MM.1S (cell line): ENCODE measurements around the gene DDX27.

Source experiments
- DNase-seq: peaks from one replicate; pipeline ENCODE4 v3.0.0-alpha.2; 2015
- H2AFZ ChIP-seq: fragments of 300-600 bp; sonication (generic); 2 replicates; pipeline ENCODE4 v1.6.0; 2016; ENCODE audit warnings: antibody characterized with exemption, low read length
- H3F3A ChIP-seq: fragments of 300-600 bp; sonication (generic); 2 replicates; pipeline ENCODE4 v1.6.1; 2016; ENCODE audit warnings: mild to moderate bottlenecking, antibody characterized with exemption, low read length, moderate library complexity, mixed read lengths; ENCODE audit not compliant: insufficient read depth
- H3K27ac ChIP-seq: fragments of 300-600 bp; sonication (generic); 2 replicates; pipeline ENCODE4 v1.5.1; 2016; ENCODE audit warnings: mild to moderate bottlenecking, low read length
- H3K27me3 ChIP-seq: fragments of 300-600 bp; sonication (generic); replicated peaks from 2 replicates; pipeline ENCODE4 v1.6.0; 2016; ENCODE audit warnings: low read length; ENCODE audit not compliant: insufficient read depth
- H3K36me3 ChIP-seq: fragments of 300-600 bp; sonication (generic); replicated peaks from 2 replicates; pipeline ENCODE4 v1.6.1; 2016; ENCODE audit warnings: mild to moderate bottlenecking, low read length, mixed read lengths; ENCODE audit not compliant: insufficient read depth
- H3K4me1 ChIP-seq: fragments of 300-600 bp; sonication (generic); 2 replicates; pipeline ENCODE4 v1.6.1; 2016; ENCODE audit warnings: low read length, mixed read lengths
- H3K4me2 ChIP-seq: fragments of 300-600 bp; sonication (generic); 2 replicates; pipeline ENCODE4 v1.6.0; 2016; ENCODE audit warnings: low read depth, low read length
- H3K4me3 ChIP-seq: fragments of 300-600 bp; sonication (generic); 2 replicates; pipeline ENCODE4 v1.5.1; 2016; ENCODE audit warnings: low read length, mixed read lengths
- H3K79me2 ChIP-seq: fragments of 300-600 bp; sonication (generic); 2 replicates; pipeline ENCODE4 v1.6.1; 2016; ENCODE audit warnings: mixed run types, low read length, mixed read lengths
- H3K9ac ChIP-seq: fragments of 300-600 bp; sonication (generic); 2 replicates; pipeline ENCODE4 v1.6.1; 2016; ENCODE audit warnings: low read length, mixed read lengths
- H3K9me2 ChIP-seq: fragments of 300-600 bp; sonication (generic); replicated peaks from 2 replicates; pipeline ENCODE4 v1.6.1; 2016; ENCODE audit warnings: mild to moderate bottlenecking, low read length, mixed read lengths; ENCODE audit not compliant: insufficient read depth
- H3K9me3 ChIP-seq: fragments of 300-600 bp; sonication (generic); replicated peaks from 2 replicates; pipeline ENCODE4 v1.6.1; 2016; ENCODE audit warnings: mild to moderate bottlenecking, low read length, mixed read lengths; ENCODE audit not compliant: insufficient read depth
- H4K20me1 ChIP-seq: fragments of 300-600 bp; sonication (generic); 2 replicates; pipeline ENCODE4 v1.6.1; 2016; ENCODE audit warnings: mild to moderate bottlenecking, low read length, moderate library complexity, mixed read lengths; ENCODE audit not compliant: insufficient read depth
- CTCF ChIP-seq: fragments of 300-600 bp; sonication (generic); IDR thresholded peaks from 2 replicates; pipeline ENCODE4 v1.5.1; 2016; ENCODE audit warnings: antibody characterized with exemption, low read length, mixed read lengths
- EZH2 ChIP-seq: fragments of 300-600 bp; sonication (generic); optimal IDR thresholded peaks from 2 replicates; pipeline ENCODE3; 2017; ENCODE audit warnings: low read depth, mild to moderate bottlenecking, antibody characterized with exemption, low read length, mixed read lengths
- EZH2phosphoT487 ChIP-seq: fragments of 300-600 bp; sonication (generic); IDR thresholded peaks from 2 replicates; pipeline ENCODE4 v1.6.1; 2018; ENCODE audit warnings: antibody characterized with exemption, low read length

Gene DDX27

DNA sequence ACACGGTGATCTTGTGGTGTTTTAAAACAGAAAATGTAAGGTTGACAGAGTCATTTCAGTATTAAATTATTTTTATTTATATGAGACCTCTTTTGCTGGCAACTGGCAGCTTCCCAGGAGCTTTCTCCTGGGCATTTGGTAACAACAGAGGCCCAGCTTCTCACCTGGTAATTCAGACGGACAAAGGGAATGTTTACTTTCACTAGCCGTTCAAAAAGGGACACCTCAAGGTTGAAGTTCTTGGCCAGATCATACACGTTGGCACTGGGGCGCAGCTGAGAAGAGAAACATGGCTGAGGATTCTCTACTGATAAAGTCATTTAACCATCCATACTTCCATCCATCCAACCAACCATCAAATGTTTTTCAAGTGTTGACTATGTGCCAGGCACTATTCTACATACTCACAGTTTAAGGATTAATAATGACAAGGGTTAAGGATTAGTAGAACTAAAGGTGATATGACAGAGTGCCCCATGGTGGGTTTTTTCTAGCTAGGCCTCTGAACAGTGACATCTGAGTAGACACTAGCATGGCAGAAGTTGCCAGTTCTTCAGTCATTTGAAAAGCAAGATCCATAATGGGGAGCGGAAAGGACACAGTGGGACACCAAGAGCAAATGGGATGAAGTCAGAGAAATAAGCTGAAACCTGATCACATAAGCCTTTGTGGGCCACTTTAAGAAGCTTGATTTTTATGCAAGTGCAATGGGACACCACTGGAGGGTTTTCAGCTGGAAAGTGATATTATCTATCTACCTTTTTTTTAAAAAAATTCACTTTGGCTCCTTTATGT lies 33.5 kb downstream of the DDX27 start:
- no peaks in the 10 kb centered on the region for H3K9me3 ChIP-seq
- no peaks in the 10 kb centered on the region for H3K36me3 ChIP-seq
- no peak for DNase-seq
- no peaks in the 10 kb centered on the region for H3K9me2 ChIP-seq
- TF ChIP-seq EZH2phosphoT487 (no peak), CTCF (no peak), EZH2 (no peak)
- no peak overlapping the region for H3K4me2 ChIP-seq
- no peaks in the 10 kb centered on the region for H3K4me1 ChIP-seq
- H4K20me1 ChIP-seq, result no peaks in the 10 kb centered on the region
- H3K27me3 ChIP-seq, result no peaks in the 10 kb centered on the region
- H3K4me3 ChIP-seq, result no peak overlapping the region
- no peak overlapping the region for H3K27ac ChIP-seq
- no peak overlapping the region for H2AFZ ChIP-seq
- no peak overlapping the region for H3K9ac ChIP-seq
- no peaks in the 10 kb centered on the region for H3K79me2 ChIP-seq
- no peaks in the 10 kb centered on the region for H3F3A ChIP-seq

- no peaks in the 10 kb centered on the region for H4K20me1 ChIP-seq
- H3K9ac ChIP-seq, result no peak overlapping the region
- H2AFZ ChIP-seq, result no peak overlapping the region
- no peaks in the 10 kb centered on the region for H3K36me3 ChIP-seq
- H3F3A ChIP-seq, result no peaks in the 10 kb centered on the region
- no peak overlapping the region for H3K4me2 ChIP-seq
- H3K9me3 ChIP-seq, result no peaks in the 10 kb centered on the region
- no peak overlapping the region for H3K4me3 ChIP-seq
- H3K79me2 ChIP-seq, result no peaks in the 10 kb centered on the region
- no peak for DNase-seq
- H3K27me3 ChIP-seq, result no peaks in the 10 kb centered on the region
- no peaks in the 10 kb centered on the region for H3K4me1 ChIP-seq
- H3K9me2 ChIP-seq, result no peaks in the 10 kb centered on the region
- no peak overlapping the region for H3K27ac ChIP-seq
- no peak for TF ChIP-seq EZH2phosphoT487
- no peak for TF ChIP-seq EZH2
- no peak for TF ChIP-seq CTCF
These were observed 37.0 kb downstream of the DDX27 start for GRCh38 chr20:49256261-49256660.

GRCh38 chr20:49259284-49259683 lies 40.1 kb downstream of the DDX27 start:
- Histone ChIP-seq H3K4me1 (no peaks in the 10 kb centered on the region), H3K9me2 (no peaks in the 10 kb centered on the region), H3K79me2 (no peaks in the 10 kb centered on the region), H3K4me3 (no peak overlapping the region), H3F3A (no peaks in the 10 kb centered on the region), H3K9me3 (no peaks in the 10 kb centered on the region), H3K9ac (no peak overlapping the region), H2AFZ (no peak overlapping the region), H4K20me1 (no peaks in the 10 kb centered on the region), H3K4me2 (no peak overlapping the region), H3K36me3 (no peaks in the 10 kb centered on the region), H3K27me3 (no peaks in the 10 kb centered on the region), H3K27ac (no peak overlapping the region)
- DNase-seq, result no peak
- TF ChIP-seq CTCF (no peak), EZH2phosphoT487 (no peak), EZH2 (no peak)
